GM12874 (cell line): ENCODE measurements around the gene TAS2R1.

Source experiments
- CTCF ChIP-seq: IDR thresholded peaks from 2 replicates; pipeline ENCODE4 v1.5.1; 2011; ENCODE audit warnings: low read depth, mild to moderate bottlenecking, control low read depth, low read length, moderate library complexity; ENCODE audit not compliant: insufficient read depth

The TAS2R1 gene

GRCh38 chr5:9622971-9623421 lies 7.2 kb downstream of the TAS2R1 start:
- no peak for TF ChIP-seq CTCF

GRCh38 chr5:9621379-9621903 lies 8.7 kb downstream of the TAS2R1 start:
- TF ChIP-seq CTCF, result no peak

GRCh38 chr5:9619331-9620092 lies 10.6 kb downstream of the TAS2R1 start:
- TF ChIP-seq CTCF, result no peak

GRCh38 chr5:9617739-9618504 lies 12.2 kb downstream of the TAS2R1 start:
- TF ChIP-seq CTCF, result no peak

GRCh38 chr5:9617221-9617620 lies 12.9 kb downstream of the TAS2R1 start:
- no peak for TF ChIP-seq CTCF

- no peak for TF ChIP-seq CTCF
Observed at GRCh38 chr5:9615331-9615730, 14.8 kb downstream of the TAS2R1 start.

GRCh38 chr5:9613360-9613759 lies 16.8 kb downstream of the TAS2R1 start:
- TF ChIP-seq CTCF, result no peak
